DMS 273 treated with DMSO at 0.1 percent for 48 hours (cell line): ENCODE data around the gene PCDHA13.
"Not testable (repeated sequence)": the region's sequence is repeated elsewhere in the genome, so short reads cannot be mapped to it uniquely, and the experiment has no call there.

Source experiments
- DNase-seq: peaks from one replicate; lab custom pipeline; 2025; lab: John Stamatoyannopoulos, UW

PCDHA13 gene

DNA sequence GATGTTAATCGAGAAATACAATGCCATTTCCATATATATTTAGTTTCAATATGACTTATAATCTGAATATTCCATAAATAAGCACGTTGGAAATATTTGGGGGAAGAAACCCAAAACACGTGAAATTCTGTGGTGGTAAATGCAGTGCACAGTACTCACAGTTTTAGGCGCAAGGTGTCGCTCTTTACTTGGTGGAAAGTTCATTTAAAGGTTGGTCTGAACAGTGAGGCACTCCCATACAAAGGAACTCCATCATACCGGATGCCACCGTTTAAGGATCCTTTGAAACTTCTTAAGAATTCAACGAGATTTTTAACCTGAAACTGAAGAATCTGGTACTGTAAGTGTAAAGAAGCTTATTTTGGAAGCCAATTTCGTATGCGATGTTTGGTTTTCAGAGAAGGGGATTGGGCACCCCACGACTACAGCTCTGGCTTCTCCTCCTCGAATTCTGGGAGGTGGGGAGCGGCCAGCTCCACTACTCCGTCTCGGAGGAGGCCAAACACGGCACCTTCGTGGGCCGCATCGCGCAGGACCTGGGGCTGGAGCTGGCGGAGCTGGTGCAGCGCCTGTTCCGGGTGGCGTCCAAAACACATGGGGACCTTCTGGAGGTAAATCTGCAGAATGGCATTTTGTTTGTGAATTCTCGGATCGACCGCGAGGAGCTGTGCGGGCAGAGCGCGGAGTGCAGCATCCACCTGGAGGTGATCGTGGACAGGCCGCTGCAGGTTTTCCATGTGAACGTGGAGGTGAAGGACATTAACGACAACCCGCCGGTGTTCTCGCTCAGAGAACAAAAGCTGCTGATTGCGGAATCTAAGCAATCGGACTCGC is 13.0 kb upstream of the PCDHA13 start, which contains the start of gene PCDHA11:
PCDHA11 (plus strand) TSS at position 237 of the 834 bp plus-strand sequence; CDS start at position 384, 147 bp downstream.
- DNase-seq: peak; percentile 24

DNA sequence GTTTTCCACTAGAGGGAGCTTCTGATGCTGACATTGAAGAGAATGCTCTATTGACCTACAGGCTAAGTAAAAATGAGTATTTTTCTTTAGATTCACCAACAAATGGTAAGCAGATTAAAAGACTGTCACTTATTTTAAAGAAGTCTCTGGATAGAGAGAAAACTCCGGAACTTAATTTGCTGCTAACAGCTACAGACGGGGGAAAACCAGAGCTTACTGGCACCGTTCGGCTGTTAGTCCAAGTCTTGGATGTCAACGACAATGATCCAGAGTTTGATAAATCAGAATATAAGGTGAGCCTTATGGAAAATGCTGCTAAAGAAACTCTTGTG is 12.4 kb upstream of the PCDHA13 start:
- DNase-seq: no peak

DNA sequence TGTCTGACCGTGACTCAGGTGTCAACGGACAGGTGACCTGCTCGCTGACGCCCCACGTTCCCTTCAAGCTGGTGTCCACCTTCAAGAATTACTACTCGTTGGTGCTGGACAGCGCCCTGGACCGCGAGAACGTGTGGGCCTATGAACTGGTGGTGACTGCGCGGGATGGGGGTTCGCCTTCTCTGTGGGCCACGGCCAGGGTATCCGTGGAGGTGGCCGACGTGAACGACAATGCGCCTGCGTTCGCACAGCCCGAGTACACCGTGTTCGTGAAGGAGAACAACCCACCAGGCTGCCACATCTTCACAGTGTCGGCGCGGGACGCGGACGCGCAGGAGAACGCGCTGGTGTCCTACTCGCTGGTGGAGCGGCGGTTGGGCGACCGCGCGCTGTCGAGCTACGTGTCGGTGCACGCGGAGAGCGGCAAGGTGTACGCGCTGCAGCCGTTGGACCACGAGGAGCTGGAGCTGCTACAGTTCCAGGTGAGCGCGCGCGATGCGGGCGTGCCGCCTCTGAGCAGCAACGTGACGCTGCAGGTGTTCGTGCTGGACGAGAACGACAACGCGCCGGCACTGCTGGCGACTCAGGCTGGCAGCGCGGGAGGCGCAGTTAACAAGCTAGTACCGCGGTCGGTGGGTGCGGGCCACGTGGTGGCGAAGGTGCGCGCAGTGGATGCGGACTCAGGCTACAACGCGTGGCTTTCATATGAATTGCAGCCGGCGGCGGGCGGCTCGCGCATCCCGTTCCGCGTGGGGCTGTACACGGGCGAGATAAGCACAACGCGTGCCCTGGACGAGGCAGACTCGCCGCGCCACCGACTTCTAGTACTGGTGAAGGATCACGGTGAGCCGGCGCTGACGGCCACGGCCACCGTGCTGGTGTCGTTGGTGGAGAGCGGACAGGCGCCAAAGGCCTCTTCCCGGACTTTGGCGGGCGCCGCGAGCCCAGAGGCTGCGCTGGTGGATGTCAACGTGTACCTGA is 11.4 kb upstream of the PCDHA13 start:
- no peak for DNase-seq

DNA sequence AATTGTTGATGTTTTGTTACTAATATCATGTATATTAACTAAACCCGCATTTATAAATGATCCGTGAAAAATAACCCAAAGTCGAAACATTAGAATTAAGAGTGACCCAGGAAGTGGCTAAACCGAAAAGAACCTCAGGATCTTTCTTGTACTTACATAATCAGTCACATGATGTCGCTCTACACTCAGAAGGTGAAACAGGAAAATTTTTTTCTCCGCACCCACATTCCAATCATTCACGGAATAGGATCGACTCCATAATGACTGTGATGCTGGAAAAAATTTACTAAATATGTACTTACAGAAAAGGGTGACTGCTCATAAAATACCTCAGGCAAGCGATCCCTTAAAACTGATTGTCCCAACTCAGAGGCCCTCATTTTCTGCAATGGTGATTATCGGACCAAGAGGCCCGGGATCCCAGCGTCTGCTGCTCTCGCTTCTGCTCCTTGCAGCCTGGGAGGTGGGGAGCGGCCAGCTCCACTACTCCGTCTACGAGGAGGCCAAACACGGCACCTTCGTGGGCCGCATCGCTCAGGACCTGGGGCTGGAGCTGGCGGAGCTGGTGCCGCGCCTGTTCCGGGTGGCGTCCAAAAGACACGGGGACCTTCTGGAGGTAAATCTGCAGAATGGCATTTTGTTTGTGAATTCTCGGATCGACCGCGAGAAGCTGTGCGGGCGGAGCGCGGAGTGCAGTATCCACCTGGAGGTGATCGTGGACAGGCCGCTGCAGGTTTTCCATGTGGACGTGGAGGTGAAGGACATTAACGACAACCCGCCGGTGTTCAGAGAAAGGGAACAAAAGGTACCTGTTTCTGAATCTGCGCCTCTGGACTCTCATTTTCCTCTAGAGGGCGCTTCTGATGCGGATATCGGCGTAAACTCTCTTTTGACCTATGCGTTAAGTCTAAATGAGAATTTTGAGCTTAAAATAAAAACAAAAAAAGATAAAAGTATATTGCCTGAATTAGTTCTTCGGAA is 6.5 kb upstream of the PCDHA13 start, which contains the start of gene PCDHA12:
PCDHA12 (plus strand) TSS at position 224 of the 981 bp plus-strand sequence; CDS start at position 389, 165 bp downstream.
- no peak for DNase-seq

DNA sequence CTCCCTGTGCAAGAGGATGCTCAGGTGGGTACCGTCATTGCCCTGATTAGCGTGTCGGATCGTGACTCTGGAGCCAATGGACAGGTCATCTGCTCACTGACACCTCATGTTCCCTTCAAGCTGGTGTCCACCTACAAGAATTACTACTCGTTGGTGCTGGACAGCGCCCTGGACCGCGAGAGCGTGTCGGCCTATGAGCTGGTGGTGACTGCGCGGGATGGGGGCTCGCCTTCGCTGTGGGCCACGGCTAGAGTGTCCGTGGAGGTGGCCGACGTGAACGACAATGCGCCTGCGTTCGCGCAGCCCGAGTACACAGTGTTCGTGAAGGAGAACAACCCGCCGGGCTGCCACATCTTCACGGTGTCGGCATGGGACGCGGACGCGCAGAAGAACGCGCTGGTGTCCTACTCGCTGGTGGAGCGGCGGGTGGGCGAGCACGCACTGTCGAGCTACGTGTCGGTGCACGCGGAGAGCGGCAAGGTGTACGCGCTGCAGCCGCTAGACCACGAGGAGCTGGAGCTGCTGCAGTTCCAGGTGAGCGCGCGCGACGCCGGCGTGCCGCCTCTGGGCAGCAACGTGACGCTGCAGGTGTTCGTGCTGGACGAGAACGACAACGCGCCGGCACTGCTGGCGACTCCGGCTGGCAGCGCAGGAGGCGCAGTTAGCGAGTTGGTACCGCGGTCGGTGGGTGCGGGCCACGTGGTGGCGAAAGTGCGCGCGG is 5.2 kb upstream of the PCDHA13 start:
- not testable (repeated sequence) for DNase-seq

DNA sequence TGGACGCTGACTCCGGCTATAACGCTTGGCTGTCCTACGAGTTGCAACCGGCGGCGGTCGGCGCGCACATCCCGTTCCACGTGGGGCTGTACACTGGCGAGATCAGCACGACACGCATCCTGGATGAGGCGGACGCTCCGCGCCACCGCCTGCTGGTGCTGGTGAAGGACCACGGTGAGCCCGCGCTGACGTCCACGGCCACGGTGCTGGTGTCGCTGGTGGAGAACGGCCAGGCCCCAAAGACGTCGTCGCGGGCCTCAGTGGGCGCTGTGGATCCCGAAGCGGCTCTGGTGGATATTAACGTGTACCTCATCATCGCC is 4.7 kb upstream of the PCDHA13 start:
- DNase-seq: no peak

DNA sequence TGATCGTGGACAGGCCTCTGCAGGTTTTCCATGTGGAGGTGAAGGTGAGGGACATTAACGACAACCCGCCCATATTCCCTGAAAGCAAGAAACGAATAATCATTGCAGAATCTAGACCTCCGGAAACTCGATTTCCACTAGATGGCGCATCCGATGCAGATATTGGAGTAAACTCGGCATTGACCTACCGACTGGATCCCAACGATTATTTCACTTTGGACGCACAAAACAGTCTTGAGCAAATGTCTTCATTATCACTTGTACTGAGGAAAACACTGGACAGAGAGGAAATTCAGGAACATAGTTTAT is 621 bp downstream of the PCDHA13 start:
- no peak for DNase-seq

DNA sequence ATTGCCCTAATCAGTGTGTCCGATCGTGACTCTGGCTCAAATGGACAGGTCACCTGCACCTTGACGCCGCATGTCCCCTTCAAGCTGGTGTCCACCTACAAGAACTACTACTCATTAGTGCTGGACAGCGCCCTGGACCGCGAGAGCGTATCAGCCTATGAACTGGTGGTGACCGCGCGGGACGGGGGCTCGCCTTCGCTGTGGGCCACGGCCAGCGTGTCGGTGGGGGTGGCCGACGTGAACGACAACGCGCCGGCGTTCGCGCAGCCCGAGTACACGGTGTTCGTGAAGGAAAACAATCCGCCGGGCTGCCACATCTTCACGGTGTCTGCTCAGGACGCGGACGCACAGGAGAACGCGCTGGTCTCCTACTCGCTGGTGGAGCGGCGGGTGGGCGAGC is 1.4 kb downstream of the PCDHA13 start:
- no peak for DNase-seq

DNA sequence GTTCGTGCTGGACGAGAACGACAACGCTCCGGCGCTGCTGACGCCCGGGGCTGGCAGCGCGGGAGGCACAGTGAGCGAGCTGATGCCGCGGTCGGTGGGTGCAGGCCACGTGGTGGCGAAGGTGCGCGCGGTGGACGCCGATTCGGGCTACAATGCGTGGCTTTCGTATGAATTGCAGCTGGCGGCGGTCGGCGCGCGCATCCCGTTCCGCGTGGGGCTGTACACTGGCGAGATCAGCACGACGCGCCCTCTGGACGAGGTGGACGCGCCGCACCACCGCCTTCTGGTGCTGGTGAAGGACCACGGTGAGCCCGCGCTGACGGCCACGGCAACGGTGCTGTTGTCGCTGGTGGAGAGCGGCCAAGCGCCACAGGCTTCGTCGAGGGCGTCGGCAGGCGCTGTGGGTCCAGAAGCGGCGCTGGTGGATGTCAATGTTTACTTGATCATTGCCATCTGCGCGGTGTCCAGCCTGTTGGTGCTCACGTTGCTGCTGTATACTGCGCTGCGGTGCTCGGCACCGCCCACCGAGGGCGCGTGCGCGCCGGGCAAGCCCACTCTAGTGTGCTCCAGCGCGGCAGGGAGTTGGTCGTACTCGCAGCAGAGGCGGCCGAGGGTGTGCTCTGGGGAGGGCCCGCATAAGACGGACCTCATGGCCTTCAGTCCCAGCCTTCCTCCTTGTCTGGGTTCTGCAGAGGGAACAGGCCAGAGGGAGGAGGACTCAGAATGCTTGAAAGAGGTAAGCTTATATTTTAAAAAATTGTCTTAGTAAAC is 2.2 kb downstream of the PCDHA13 start:
- no peak for DNase-seq

DNA sequence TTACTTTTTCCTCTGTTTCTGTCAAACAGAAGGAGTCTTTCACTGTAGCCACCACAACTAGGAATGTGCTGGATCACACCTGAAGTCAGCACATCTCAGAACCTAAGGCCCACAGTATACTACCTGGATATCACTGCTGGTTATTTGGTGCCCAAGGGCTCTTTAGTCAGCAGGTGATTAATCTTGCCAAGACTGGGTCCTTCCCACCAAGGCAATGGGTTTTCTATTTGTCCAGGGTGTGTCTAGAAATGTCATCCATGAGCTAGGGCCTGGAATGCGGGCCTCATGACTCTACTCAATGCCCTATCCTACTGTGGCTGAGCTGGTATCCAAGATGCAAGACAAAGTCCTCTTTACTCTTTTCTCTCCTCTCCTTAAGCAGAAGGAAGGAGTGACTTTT is 34.4 kb downstream of the PCDHA13 start:
- no peak for DNase-seq

DNA sequence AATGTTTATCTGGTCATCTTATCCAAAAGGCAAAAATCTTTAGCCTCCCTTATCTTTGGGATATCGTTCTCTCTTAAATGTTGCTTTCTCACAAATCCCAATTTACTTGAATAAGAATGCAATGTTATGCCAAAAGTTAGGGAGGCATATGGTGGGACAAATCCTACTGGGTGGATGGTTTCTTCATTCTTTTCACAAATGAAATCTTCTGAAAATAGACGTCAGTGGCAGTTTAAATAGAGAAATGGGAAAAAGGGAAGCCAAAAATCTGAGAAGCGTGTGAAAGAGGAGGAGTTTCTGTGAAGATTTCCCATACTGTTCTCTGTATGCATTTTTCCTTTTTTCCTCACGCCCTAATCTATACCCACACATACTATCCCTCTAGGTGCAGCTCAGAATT is 41.7 kb downstream of the PCDHA13 start:
- no peak for DNase-seq

DNA sequence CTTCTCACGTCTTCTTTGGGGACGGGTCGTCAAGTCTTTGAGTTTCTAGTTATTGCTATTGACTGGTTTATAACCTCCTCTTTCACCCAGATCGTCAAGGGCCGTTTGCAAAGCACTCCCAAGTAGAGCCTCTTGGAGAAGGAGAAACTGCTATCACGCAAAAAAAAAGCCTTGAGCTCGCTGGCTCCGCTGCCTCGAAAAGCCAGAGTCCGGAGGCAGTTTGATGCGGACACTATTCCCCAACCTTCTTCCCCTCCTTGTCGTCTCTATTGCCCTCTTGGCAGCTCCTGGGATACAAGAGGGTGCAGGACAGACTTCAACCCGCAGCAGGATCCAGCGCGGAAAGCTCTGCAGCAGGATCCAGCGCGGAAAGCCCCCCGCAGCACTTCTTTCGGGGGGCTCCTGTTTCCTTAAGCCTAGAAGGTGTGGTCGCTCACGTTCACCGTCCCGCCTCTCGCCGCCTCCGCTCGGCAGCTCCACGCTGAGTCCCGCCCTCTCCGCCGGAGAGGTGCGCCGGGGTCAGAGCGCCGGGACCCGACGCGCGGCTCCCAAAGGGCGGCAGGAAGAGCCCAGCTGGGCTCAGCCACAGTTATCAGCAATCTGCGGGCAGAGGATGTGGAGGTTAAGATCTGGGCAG is 44.0 kb downstream of the PCDHA13 start, which contains the start of gene PCDHAC1:
PCDHAC1 (plus strand) TSS at position 494 of the 637 bp plus-strand sequence. CDS start 594 bp downstream, outside the sequence.
- no peak for DNase-seq

DNA sequence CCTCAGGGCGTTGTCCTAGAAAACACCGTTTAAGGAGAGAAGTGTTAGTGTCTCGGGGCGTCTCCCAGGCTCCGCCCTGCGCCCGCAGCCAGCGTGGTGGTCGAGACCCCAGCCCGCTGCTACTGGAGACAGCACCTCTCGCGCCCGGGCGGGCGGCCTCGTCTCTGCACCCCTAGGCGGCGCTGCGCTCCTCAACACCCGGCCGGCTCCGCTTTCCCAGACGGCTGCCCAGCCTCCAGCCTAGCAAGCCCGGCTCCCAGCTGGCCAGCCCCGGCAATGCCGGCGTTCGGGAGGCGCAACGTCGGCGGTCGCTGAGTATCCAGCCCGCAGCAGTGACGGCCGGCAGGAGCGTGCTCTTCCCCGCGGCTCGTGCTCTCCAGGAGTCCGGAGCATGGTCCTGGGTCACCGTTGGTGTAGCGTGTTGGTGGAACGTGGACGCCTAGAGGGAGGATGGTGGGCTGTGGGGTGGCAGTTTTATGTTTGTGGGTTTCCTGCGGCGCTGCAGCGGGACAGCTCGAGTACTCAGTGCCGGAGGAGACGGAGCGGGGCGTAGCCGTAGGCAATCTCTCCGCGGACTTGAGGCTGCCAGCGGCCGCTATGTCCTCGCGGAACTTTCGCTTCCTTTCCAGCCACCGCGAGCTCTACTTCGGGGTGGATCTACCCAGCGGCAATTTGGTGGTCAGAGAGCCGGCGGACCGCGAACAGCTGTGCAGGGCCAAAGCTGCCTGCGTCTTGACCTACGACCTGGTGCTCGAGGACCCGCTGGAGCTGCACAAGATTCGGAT is 44.7 kb downstream of the PCDHA13 start:
- DNase-seq: peak; percentile 66

DNA sequence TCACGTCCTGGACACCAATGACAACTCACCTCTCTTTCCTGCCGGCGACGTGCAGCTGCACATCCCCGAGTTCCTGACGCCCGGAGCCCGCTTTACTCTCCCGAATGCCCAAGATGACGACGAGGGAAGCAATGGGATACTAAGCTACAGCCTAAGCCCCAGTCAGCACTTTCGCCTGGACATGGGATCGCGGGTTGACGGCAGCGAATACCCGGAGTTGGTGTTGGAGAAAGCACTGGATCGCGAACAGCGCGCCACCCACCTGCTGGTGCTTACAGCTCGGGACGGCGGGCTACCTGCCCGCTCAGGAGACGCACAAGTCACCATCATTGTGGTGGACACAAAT is 45.3 kb downstream of the PCDHA13 start:
- DNase-seq: no peak
